ENCODE results near the gene ARMH4.

DNA sequence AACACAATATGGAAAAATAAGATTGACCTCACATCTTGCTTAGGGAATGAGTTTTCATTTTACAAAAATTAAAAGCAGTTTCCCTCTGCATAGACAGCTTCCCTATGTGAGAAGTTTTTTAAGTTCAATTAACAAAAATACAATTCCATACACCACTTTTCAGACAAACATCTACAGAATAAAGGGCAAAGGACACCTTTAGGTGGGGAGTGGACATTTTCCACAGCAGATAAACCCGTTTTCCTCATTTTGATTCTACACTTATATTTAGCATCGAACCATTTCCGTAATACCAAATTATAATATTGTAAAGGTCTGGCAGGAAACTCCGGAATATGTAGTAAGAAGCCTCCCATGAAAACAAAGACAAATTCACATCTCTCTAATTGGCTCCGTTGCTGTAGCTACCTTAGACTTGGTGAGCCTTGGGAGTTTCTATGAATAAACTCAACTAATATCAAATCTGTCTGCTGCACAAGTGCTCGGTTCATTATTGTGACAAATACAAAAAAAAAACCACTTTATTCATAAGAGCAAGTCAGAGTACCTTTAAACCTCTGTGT is 1.7 kb downstream of the ARMH4 start:
- TF ChIP-seq, protein P1, sequence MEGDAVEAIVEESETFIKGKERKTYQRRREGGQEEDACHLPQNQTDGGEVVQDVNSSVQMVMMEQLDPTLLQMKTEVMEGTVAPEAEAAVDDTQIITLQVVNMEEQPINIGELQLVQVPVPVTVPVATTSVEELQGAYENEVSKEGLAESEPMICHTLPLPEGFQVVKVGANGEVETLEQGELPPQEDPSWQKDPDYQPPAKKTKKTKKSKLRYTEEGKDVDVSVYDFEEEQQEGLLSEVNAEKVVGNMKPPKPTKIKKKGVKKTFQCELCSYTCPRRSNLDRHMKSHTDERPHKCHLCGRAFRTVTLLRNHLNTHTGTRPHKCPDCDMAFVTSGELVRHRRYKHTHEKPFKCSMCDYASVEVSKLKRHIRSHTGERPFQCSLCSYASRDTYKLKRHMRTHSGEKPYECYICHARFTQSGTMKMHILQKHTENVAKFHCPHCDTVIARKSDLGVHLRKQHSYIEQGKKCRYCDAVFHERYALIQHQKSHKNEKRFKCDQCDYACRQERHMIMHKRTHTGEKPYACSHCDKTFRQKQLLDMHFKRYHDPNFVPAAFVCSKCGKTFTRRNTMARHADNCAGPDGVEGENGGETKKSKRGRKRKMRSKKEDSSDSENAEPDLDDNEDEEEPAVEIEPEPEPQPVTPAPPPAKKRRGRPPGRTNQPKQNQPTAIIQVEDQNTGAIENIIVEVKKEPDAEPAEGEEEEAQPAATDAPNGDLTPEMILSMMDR (IDR thresholded peaks at IDR 0.05): no peak
- TF ChIP-seq ZFX (IDR thresholded peaks at IDR 0.05; ENCODE audit: borderline replicate concordance): no peak

Data from 22Rv1 (cell line).